Measurements from ENCODE around the gene DFFB. TPM values are rescaled to one million over a fixed set of nuclear protein-coding genes. Genes with fewer than 3 reads are reported as not detected.

DFFB gene
- polyA plus RNA-seq, 1 experiment = 6.1 TPM

DNA sequence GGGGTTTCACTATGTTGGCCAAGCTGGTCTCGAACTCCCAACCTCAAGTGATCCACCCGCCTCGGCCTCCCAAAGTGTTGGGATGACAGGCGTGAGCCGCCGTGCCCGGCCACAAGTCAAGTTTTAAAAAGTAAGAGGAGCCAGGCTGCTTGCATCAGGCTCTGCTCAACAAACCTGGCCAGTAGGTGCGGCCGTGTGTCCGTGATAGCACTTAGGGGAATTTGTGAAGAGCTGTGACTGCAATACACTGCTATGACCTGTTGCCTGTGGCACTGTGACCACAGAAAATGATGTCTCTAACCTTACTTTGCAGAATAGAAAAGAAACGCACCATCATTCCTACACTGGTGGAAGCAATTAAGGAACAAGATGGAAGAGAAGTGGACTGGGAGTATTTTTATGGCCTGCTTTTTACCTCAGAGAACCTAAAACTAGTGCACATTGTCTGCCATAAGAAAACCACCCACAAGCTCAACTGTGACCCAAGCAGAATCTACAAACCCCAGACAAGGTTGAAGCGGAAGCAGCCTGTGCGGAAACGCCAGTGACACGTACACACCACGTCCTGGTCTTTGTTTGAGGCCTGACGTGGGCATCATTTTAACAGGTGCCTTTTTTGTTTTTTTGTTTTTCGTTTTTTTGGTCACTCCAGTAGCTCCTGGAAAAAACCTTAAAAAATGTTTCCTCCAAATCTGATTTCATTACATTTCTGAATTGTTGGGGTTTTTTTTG is 26.1 kb downstream of the DFFB start:
- POLR2A ChIA-PET = no interaction called here
- CTCF ChIA-PET = no interaction called here
- no peak for DNase-seq (ENCODE audit: low read depth)
- no peak overlapping the region for H3K4me3 ChIP-seq (ENCODE audit: low read depth, low read length)
- peaks cover 17% of the 10 kb centered on the region for H3K36me3 ChIP-seq (ENCODE audit: control insufficient read depth, insufficient read depth, low read length)
- no peaks in the 10 kb centered on the region for H3K27me3 ChIP-seq (ENCODE audit: control insufficient read depth, insufficient read depth, low read length)
- TF ChIP-seq, protein P1, sequence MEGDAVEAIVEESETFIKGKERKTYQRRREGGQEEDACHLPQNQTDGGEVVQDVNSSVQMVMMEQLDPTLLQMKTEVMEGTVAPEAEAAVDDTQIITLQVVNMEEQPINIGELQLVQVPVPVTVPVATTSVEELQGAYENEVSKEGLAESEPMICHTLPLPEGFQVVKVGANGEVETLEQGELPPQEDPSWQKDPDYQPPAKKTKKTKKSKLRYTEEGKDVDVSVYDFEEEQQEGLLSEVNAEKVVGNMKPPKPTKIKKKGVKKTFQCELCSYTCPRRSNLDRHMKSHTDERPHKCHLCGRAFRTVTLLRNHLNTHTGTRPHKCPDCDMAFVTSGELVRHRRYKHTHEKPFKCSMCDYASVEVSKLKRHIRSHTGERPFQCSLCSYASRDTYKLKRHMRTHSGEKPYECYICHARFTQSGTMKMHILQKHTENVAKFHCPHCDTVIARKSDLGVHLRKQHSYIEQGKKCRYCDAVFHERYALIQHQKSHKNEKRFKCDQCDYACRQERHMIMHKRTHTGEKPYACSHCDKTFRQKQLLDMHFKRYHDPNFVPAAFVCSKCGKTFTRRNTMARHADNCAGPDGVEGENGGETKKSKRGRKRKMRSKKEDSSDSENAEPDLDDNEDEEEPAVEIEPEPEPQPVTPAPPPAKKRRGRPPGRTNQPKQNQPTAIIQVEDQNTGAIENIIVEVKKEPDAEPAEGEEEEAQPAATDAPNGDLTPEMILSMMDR (IDR thresholded peaks at IDR 0.05; ENCODE audit: insufficient read depth, low read depth, low read length) = no peak

DNA sequence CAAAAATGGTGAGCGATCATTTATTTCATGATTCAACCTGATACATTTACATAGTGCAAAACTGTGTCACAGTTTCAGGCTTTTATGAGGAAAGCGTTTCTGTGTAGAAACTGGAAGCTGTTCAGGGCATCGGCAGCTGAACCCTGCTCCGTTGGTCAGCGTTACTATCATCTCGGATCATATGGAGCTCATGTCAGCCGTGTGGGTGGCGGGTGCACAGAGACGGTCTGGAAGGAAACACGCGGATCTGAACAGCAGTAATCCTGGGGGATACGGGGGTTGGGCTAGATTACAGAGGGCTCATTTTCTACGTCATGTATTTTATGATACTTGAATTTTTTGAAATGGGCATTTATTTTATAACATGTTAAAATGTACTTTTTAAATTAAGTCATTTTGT is 27.7 kb downstream of the DFFB start:
- Histone ChIP-seq H3K4me3 (ENCODE audit: low read depth, low read length) (no peak overlapping the region), H3K27me3 (ENCODE audit: control insufficient read depth, insufficient read depth, low read length) (no peaks in the 10 kb centered on the region), H3K36me3 (ENCODE audit: control insufficient read depth, insufficient read depth, low read length) (peaks cover 18% of the 10 kb centered on the region)
- no peak for DNase-seq (ENCODE audit: low read depth)
- CTCF ChIA-PET = no interaction called here
- TF ChIP-seq, protein P1 (IDR thresholded peaks at IDR 0.05; ENCODE audit: insufficient read depth, low read depth, low read length) = no peak
- POLR2A ChIA-PET = no interaction called here

DNA sequence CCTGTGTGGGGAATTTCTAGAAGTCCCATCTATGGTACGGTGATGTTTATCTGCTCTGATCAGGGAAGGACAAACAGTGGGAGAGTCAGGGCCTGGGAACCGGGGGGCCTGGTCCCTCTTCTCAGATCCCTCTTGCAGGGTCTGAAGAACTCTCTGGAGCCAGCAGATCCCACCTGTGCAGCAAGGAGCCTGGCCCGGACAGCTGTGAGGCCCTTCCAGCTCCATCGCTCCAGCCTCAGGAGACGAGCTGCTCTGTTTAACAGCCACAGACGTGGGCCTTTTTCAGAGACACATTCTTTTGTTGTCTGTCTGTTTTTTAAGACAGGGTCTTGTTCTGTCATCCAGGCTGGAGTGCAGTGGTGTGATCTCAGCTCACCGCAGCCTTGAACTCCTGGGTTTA is 28.3 kb downstream of the DFFB start:
- Histone ChIP-seq H3K36me3 (ENCODE audit: control insufficient read depth, insufficient read depth, low read length) (peaks cover 20% of the 10 kb centered on the region), H3K27me3 (ENCODE audit: control insufficient read depth, insufficient read depth, low read length) (no peaks in the 10 kb centered on the region), H3K4me3 (ENCODE audit: low read depth, low read length) (no peak overlapping the region)
- CTCF ChIA-PET = no interaction called here
- DNase-seq (ENCODE audit: low read depth) = no peak
- TF ChIP-seq, protein P1 (IDR thresholded peaks at IDR 0.05; ENCODE audit: insufficient read depth, low read depth, low read length) = no peak
- POLR2A ChIA-PET = no interaction called here

DNA sequence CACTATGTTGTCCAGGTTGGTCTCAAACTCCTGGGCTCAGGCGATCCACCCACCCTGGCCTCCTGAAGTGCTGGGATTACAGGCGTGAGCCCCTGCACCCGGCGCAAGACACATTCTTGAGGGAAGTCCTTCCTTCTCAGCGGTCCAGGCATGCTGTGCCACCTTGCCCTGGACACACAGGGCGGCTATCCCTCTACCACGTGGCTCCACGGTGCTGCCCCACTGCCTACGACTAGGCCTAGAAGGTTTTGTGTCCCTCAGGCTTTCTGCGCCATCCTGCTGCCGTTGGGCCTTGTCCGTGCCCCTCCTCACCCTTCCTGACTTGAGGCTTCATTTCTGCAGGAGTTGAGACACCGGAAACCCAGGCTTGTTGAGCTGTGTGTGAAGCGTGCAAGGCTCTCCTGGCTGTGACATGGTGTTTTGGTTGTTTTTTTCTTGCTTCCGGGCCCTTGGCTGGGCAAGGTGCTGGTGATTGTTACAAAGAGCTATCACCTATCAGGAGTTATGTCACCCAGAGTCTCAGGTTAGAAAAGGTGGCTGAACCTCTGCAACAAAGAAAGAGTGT is 28.9 kb downstream of the DFFB start:
- ChIA-PET CTCF (no interaction called here), POLR2A (no interaction called here)
- Histone ChIP-seq H3K27me3 (ENCODE audit: control insufficient read depth, insufficient read depth, low read length) (no peaks in the 10 kb centered on the region), H3K36me3 (ENCODE audit: control insufficient read depth, insufficient read depth, low read length) (peaks cover 23% of the 10 kb centered on the region), H3K4me3 (ENCODE audit: low read depth, low read length) (no peak overlapping the region)
- TF ChIP-seq, protein P1 (IDR thresholded peaks at IDR 0.05; ENCODE audit: insufficient read depth, low read depth, low read length) = no peak
- DNase-seq (ENCODE audit: low read depth) = no peak

DNA sequence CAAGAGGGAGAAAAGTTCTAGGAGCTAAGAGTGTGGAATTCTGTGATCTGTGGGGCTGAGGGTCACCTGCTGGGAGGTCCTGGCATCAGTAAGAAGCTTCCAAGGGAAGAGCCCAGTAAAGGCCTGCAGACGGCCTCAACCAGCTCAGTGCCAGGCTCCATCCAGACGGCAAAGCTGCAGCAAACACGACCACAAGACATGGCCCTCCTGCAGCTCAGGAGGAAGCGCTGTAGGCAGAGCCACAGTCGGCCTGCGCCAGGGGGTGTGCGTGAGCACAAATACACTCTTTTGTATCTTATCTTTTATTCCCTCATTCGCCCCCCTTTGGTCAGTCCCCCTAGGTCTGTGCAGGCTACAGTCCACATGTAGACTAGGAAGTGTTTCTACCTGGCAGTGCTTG is 29.4 kb downstream of the DFFB start:
- H3K4me3 ChIP-seq (ENCODE audit: low read depth, low read length) = no peak overlapping the region
- POLR2A ChIA-PET = no interaction called here
- DNase-seq (ENCODE audit: low read depth) = no peak
- peaks cover 23% of the 10 kb centered on the region for H3K36me3 ChIP-seq (ENCODE audit: control insufficient read depth, insufficient read depth, low read length)
- no peaks in the 10 kb centered on the region for H3K27me3 ChIP-seq (ENCODE audit: control insufficient read depth, insufficient read depth, low read length)
- TF ChIP-seq, protein P1 (IDR thresholded peaks at IDR 0.05; ENCODE audit: insufficient read depth, low read depth, low read length) = no peak
- CTCF ChIA-PET = no interaction called here

Data from BJ (cell line).